ENCODE data around the gene PRKN.

- TF ChIP-seq EZH2 (IDR thresholded peaks at IDR 0.05; ENCODE audit: low read length, missing control alignments): no peak
- TF ChIP-seq CTCF (conservative IDR thresholded peaks at IDR 0.05 in 1 of 2, IDR thresholded peaks at IDR 0.05 in 1 of 2; ENCODE audit: low read depth in 1 of 2, low read length in 2 of 2): no peak
These were observed 1391.1 kb downstream of the PRKN start for GRCh38 chr6:161336479-161336878.

Measured in fibroblast of lung (primary cell).